HG02970 (cell line): ENCODE results near the gene GRK2.

Experiments used
- ATAC-seq: cut with Tn5 transposase; IDR thresholded peaks from one replicate; pipeline ENCODE4 v1.9.1; 2021; ENCODE audit warnings: mild to moderate bottlenecking, moderate library complexity, moderate number of reproducible peaks; ENCODE audit not compliant: unreplicated experiment, low FRiP score

Gene GRK2

DNA sequence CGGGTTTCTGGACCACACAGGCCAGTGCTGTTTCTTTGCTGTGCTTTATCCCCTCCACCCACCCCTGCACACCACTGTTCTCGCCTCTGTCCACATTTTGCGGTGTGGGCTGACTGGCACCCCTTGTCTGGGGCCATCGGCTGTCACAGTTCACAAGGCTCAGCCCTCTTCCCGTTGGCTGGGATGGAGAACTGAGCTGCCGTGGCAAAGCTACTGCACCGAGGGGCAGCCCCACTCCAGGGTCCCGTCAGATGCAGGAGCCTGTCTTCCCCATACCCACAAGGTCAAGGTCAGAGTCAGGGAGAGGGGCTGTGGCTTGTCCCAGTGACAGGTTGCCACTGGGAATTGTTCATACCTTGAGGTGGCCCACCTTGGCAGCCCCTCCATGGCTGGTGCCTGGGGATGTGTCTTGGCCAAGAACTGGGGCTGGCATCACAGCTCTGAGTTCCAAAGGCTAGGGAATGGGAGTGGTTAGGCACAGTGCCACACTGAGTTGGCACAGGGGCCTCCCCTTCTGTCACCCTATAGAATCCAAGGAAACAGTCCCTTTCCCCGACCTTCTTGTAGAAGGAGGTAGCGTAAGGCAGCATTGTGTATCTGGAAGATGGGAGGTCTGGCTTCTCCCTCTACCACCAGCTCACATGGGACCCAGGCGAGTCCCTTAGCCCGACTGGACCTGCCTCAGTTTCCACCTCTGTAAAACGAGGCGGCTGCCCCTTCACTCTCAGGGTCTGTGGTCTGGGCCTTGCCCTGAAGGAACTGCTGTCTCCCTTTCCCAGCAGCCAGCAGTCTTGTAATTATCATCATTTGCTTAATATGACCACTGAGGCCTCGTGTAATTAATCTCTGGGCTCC, 3.4 kb downstream of the GRK2 start:
- ATAC-seq = no peak

DNA sequence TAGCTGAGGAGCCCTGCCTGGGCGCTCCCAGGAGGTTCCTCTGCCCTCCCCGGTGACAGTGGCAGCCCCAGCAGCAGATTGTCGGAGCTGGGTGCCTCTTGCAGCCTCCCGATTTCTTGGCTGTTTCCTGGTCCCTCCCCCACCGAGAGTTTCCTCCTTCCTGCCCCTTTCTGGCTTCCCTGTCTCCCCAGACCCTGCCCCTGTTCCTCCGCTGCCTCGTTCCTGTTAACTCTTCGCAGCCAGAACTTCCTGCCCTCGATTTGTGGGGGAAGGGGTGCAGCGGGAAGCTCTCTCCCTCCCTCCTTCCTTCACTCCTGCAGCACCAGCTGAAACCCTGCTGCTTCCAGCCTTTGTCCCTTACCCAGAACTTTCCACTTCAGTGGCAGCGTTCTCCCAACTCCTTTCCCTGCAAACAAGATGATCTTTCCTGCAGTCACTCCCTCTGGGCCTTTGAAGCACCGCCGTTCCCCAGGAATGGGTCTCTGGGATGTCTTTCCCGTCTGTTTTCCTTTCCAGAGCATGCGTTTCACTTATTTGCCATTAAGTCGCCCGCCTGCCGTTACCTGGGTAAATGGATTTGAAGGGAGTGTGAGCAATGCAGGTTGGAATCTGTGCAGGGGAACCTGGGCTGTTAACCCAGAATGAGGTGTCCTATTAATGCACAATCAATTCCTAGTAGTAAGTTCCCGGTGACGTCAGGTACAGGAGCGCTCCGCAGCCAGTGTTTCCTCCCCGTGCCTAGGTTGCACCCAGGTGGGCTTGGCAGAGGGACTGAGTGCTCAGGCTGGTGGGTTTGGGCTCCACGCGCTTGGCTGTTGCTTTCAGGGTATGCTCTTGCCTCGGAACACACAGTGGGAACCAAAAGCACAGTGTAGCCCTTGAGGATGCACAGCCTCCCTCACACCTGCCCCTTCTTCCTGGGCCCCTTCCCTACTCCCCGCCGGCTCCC, 4.3 kb downstream of the GRK2 start:
- no peak for ATAC-seq

DNA sequence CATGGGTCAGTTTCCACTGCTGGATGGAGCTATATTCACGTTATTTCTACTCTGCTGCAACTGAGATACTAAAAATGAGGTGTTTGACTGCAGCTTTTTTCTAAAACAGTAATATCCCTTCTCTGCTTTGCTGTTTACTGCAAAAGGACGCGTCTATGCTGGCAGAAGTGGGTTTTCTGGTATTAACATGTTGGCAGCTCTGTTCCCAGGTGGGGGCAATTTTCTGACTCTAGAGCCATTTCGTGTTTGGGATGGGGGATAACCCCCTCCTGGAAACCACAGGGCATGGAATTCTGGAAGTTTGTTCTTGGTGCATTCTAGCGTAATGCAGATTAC, 4.9 kb downstream of the GRK2 start:
- ATAC-seq = no peak

DNA sequence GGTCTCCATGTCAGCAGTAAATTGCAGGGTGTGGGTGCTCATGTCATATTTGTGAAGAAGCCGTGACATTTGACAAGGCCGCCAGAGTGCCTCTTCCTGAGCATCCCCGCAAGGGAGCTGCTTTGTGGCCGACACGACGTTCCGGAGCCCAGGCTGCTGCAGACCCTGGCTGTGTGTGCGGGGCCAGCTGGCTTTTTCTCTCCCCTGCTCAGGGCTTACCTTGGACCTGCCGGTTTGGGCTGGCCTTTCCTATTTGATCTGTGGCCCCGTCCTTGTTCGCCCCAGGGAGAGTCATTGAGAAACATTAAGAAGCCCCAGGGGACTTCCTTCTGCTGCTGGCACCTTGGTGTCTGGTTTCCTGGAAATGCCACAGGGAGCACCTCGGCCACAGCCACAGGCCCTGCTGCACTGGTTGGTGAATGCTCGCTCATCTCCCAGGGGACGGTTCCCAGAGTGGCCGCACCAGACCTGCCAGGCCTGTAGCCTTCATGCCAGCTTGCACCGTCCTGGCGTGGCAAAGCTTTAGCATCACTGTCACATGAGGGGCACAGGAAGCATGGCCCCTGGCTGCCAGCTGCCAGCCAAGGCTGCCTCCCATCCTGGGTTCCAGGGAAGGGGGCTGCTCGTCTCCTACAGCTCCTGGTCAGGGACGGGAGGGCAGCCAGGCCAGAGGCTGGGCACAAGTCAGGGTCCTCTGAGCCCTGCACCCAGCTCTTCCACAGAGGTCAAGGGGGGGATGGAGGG, 5.4 kb downstream of the GRK2 start:
- ATAC-seq = no peak

- ATAC-seq = no peak
Observed at GRCh38 chr11:67272327-67273259, 6.3 kb downstream of the GRK2 start.

DNA sequence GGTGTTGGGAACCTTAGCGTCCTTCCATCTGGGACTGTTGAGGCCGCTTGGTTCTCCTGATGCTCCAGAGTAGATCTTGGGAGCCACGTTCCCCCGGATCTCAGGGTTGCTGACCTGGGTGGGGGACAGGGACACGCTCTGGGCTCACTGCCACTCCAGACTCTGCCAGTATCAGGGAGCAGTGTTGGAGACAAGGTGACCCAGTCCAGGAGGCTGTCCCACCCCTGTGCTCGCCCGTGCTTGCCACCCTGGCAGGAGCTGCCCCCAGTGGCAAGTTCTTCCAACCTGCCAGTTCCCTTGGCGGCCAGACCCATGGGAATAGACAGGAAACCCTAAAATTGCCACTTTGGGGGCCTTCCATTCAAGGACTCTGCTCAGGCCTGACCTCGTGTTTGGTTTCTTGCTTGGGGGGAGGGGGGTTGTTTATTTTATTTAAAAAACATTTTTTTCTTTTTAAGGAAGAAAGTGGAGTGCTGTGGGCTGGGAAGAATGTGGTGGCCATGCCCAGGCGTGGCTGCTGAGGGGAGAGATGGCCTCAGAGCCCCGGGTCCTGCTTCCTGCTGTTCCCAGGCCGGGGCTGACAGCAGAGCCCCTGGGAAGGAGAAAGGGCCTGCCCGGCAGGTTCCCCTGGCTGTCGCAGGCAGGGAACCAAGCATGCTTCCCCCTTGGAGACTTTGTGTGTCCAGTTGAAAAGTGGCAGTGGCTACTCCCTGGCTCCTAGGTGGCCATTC, 7.2 kb downstream of the GRK2 start:
- no peak for ATAC-seq

DNA sequence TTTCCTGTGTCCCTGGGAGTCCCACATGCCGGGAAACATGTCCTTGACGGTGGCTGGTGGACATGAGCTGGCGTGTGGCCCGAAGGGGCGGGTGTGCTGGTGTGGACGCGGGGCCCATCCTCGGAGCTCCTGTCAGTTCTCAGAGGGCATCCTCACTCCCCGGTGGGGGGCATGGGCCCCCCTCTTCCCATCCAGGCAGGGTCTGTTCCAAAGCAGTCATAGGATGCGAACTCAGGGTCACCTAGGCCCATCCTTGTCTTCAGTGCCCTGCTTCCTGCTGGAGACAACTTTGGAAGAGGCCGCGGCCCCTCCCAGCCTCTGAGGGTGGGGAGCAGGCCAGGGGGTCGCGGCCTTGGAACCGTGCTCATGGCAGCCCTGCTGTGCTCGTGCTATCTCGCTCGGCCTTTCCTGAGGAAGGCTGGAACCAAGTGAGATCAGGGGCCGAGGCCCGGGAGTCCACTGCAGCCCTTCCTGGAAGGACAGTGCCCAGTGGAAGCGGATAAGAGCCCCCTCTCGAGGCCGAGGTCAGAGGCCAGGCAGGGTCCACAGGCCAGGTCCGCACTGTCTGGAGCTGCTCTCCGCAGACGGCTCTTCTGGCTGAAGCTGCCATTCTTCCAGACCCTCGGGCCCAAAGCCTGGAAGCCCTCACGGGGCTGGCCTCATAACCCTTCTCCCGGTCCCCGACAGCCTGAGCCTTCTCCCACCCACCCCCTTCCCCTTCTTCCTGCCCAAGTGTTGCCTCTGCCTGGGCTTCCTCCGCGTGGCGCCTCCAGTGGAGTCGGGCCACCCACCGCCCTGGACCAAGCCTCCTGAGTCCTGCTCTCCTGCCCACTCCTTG, 8.7 kb downstream of the GRK2 start:
- no peak for ATAC-seq

- no peak for ATAC-seq
Observed at GRCh38 chr11:67275606-67276409, 9.5 kb downstream of the GRK2 start.

GRCh38 chr11:67276781-67277230, 10.5 kb downstream of the GRK2 start:
- ATAC-seq = no peak

DNA sequence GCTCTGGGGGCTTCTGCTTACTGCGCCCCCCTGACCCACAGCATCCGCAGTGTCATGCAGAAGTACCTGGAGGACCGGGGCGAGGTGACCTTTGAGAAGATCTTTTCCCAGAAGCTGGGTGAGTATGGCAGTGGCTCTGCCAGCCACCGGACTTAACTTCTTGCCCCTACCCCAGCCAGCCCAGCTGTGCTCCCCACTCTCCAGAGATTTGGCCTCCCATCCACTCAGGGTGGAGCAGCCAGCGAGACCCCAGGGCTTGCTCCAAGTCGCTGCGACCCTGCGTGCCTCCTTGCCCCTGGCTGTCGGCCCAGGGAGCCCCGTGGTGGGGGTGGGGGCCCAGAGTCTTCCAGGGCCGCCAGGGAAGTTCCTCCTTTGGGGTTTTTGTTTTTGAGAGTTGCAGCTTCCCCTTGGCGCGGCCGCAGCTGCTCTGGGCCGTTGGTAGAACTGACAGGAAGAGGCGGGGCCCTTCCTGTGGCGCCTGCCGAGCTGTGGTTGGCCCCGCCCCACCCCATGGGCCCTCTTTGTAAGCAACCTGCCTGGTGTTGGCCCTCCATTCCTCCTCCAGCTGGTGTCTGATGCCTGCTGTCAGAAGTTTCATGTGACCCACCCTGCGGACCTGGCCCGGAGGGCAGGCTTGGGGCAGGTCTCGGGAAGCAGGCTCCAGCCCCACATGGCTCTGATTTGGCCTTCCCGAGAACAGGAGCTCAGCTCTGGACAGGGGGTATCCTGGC, 11.1 kb downstream of the GRK2 start:
- ATAC-seq = peak; percentile 58

GRCh38 chr11:67278135-67278938, 12.1 kb downstream of the GRK2 start:
- ATAC-seq = no peak

- ATAC-seq = no peak
Observed at GRCh38 chr11:67278939-67279588, 12.8 kb downstream of the GRK2 start.

GRCh38 chr11:67279589-67280340, 13.5 kb downstream of the GRK2 start:
- ATAC-seq = no peak

DNA sequence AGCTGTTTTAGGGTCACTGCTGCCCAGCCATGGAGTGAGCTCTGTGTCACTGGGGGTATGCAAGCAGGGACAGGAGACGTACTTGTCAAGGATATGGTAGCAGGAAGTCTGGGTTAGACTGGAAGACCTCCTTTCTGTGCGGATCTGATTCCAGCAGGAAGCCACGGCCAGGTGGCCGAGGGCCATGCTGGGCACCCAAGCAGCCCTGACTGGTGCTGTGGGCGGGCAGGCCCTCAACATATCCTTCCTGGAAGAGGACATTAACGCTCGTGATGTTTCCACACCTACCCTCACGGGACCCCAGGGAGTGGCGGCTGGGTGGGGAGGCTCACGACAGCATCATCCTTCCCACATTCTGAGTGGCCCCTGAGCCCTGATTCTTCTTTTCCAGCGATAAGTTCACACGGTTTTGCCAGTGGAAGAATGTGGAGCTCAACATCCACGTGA, 14.1 kb downstream of the GRK2 start:
- ATAC-seq = no peak
